K562 (cell line): ENCODE results near the gene C6orf89. TPM values are rescaled to one million over a fixed set of nuclear protein-coding genes. Genes with fewer than 3 reads are reported as not detected.
A peak's percentile ranks its signal among the peaks of the same experiment; 100 is the strongest.

ENCODE experiments used
- ARNT ChIP-seq, 2 experiments: fragments of 450-650 bp; IDR thresholded peaks; 2 replicates each; pipeline ENCODE4 v1.6.1; 2016; ENCODE audit warnings: mild to moderate bottlenecking in 1 of 2
- ATF1 ChIP-seq, 2 experiments: fragments of 450-650 bp in 1 of 2; IDR thresholded peaks; 2 replicates each; pipeline ENCODE4 v1.6.1; 2016; ENCODE audit warnings: missing compliant biosample characterization in 1 of 2, missing genetic modification characterization in 1 of 2
- BDP1 ChIP-seq: IDR thresholded peaks from 3 replicates; pipeline ENCODE4 v1.6.1; 2011; ENCODE audit not compliant: insufficient read length, insufficient read depth
- CBFA2T2 ChIP-seq: fragments of 450-650 bp; conservative IDR thresholded peaks from 2 replicates; pipeline ENCODE4 v1.6.1; 2017; ENCODE audit warnings: mild to moderate bottlenecking
- CREB1 ChIP-seq, 2 experiments: sonication (generic) in 1 of 2; formaldehyde crosslinking in 1 of 2; IDR thresholded peaks; 2 replicates each; pipeline versions ENCODE4 v1.6.1 to v1.8.0; 2012 to 2022; ENCODE audit warnings: inconsistent platforms in 1 of 2, mild to moderate bottlenecking in 1 of 2, missing genetic modification reagents in 1 of 2, moderate library complexity in 1 of 2
- DPF2 ChIP-seq: fragments of 450-650 bp; IDR thresholded peaks from 2 replicates; pipeline ENCODE4 v1.6.1; 2016
- EHMT2 ChIP-seq: fragments of 450-650 bp; IDR thresholded peaks from 2 replicates; pipeline ENCODE4 v1.6.1; 2018; ENCODE audit warnings: antibody characterized with exemption
- ELF4 ChIP-seq: fragments of 450-650 bp; formaldehyde crosslinking; IDR thresholded peaks from 2 replicates; pipeline ENCODE4 v1.4.0; 2022; ENCODE audit warnings: missing genetic modification characterization
- ILK ChIP-seq: fragments of 450-650 bp; IDR thresholded peaks from 2 replicates; pipeline ENCODE4 v1.6.1; 2016; ENCODE audit warnings: missing genetic modification characterization, low read depth, mild to moderate bottlenecking, missing compliant biosample characterization, moderate library complexity, borderline replicate concordance
- PML ChIP-seq: IDR thresholded peaks from 2 replicates; pipeline ENCODE4 v1.6.1; 2012; ENCODE audit warnings: low read length, inconsistent platforms
- POLR2H ChIP-seq: IDR thresholded peaks from 2 replicates; pipeline ENCODE4 v1.6.1; 2016; ENCODE audit warnings: missing genetic modification characterization, low read depth, mild to moderate bottlenecking, control low read depth, missing compliant biosample characterization, moderate library complexity
- RFX5 ChIP-seq: IDR thresholded peaks from 2 replicates; pipeline ENCODE4 v1.6.1; 2011; ENCODE audit warnings: low read depth, mild to moderate bottlenecking, improper control_type of control experiment, low read length
- SAFB2 ChIP-seq: fragments of 200-400 bp; formaldehyde crosslinking; IDR thresholded peaks from 2 replicates; pipeline ENCODE4 v1.6.1; 2018; ENCODE audit warnings: borderline replicate concordance, low read length, low read depth, moderate library complexity; ENCODE audit not compliant: severe bottlenecking
- TBP ChIP-seq: optimal IDR thresholded peaks from 2 replicates; pipeline ENCODE3; 2011; ENCODE audit warnings: low read depth, low read length, improper control_type of control experiment
- XRCC5 ChIP-seq: fragments of 200-400 bp; formaldehyde crosslinking; IDR thresholded peaks from 2 replicates; pipeline ENCODE4 v1.6.1; 2017; ENCODE audit warnings: low read depth, mild to moderate bottlenecking, low read length
- YBX1 ChIP-seq: fragments of 450-650 bp; IDR thresholded peaks from 2 replicates; pipeline ENCODE4 v1.7.1; 2016; ENCODE audit warnings: mild to moderate bottlenecking
- ZNF644 ChIP-seq: fragments of 200-800 bp; sonication (Bioruptor generic); IDR thresholded peaks from 2 replicates; pipeline ENCODE4 v1.6.1; 2016; ENCODE audit warnings: low read depth, missing genetic modification characterization, missing compliant biosample characterization
- polyA plus RNA-seq, 8 experiments: library from polyadenylated mRNA; depleted of rRNA in 4 of 8; stranded (reverse) in 5 of 8; unstranded in 3 of 8; fragments of >200 nt; fragmentation: Nextera tagmentation in 2 of 8; fragmentation: Illumina TruSeq in 1 of 8; extraction: Ambion mirVana in 2 of 8; extraction: Trizol in 1 of 8; gene quantifications; 2 replicates each; pipeline versions ENCODE4 v1.2.1 to v1.2.3, GENCODE V29; 2011 to 2014; ENCODE audit warnings: inconsistent platforms in 1 of 8, missing spikeins in 1 of 8
- total RNA-seq, 7 experiments: library from RNA; depleted of rRNA in 6 of 7; stranded (reverse); fragments of >200 nt in 6 of 7; fragmentation: Illumina TruSeq in 2 of 7; extraction: Trizol in 2 of 7; gene quantifications; 2 replicates each; pipeline versions ENCODE4 v1.2.1 to v1.2.3, GENCODE V29; 2011 to 2021; ENCODE audit warnings: low replicate concordance in 1 of 7
- TF ChIP-seq, protein P1 (sequence below): fragments of 450-650 bp; IDR thresholded peaks from 2 replicates; pipeline ENCODE4 v1.6.1; 2018; ENCODE audit not compliant: partially characterized antibody
- TF ChIP-seq, protein P2 (sequence below): fragments of 450-650 bp; IDR thresholded peaks from 2 replicates; pipeline ENCODE4 v1.6.1; 2016; ENCODE audit warnings: antibody characterized with exemption
- TF ChIP-seq, protein P3 (sequence below): fragments of 250-450 bp; sonication (Bioruptor Pico); IDR thresholded peaks from 2 replicates; pipeline ENCODE4 v1.5.0; 2020; ENCODE audit warnings: mild to moderate bottlenecking
- TF ChIP-seq, protein P4 (sequence below): fragments of 250-450 bp; sonication (Bioruptor Pico); IDR thresholded peaks from 2 replicates; pipeline ENCODE4 v1.8.0; 2022; ENCODE audit warnings: inconsistent platforms, mild to moderate bottlenecking, moderate library complexity, borderline replicate concordance

The C6orf89 gene
- total and polyA plus RNA-seq, 9 of the 15 experiments (the other 6 are each of a cell fraction or from before 2014, with no cell fraction given) = 35.2 to 111 (median 58.5) TPM

DNA sequence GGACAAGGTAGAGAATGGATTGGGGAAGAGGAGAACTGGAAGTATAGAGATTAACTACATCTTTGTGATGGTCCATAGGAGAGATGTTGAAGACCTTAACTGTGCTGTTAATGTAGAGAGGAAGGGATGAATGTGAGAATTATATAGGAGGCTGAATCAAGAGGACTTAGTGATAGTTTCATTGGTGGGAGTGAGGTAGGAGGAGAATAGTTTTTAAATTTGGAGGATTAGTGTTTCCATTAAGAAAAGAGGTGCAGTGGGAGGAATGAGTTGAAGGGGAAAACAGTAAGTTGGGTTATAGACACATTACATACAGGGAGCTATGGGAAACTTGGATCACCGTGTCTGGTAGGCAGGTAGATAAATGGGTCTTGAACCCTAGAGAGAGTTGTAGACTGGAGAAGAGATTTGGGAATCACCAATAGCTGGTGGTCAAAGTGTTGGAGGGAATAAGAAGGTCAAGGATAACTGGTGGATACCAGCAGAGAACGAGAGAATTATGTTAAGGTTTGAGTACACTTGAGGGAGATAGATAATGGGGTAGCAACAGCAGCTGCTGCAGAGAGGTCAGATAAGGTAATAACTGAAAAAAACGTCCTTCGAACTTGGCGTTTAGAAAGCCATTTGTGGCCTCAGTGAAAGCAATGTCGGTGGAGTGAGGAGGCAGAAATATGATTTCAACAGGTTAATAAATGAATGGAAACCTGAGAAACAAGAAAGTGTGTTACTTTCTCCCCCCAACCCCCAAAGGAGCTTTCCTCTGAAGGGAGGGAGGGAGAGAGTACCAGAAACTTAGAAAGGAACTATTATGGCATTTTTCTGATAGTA, 3.1 kb downstream of the C6orf89 start (continued):
- TF ChIP-seq, protein P1, sequence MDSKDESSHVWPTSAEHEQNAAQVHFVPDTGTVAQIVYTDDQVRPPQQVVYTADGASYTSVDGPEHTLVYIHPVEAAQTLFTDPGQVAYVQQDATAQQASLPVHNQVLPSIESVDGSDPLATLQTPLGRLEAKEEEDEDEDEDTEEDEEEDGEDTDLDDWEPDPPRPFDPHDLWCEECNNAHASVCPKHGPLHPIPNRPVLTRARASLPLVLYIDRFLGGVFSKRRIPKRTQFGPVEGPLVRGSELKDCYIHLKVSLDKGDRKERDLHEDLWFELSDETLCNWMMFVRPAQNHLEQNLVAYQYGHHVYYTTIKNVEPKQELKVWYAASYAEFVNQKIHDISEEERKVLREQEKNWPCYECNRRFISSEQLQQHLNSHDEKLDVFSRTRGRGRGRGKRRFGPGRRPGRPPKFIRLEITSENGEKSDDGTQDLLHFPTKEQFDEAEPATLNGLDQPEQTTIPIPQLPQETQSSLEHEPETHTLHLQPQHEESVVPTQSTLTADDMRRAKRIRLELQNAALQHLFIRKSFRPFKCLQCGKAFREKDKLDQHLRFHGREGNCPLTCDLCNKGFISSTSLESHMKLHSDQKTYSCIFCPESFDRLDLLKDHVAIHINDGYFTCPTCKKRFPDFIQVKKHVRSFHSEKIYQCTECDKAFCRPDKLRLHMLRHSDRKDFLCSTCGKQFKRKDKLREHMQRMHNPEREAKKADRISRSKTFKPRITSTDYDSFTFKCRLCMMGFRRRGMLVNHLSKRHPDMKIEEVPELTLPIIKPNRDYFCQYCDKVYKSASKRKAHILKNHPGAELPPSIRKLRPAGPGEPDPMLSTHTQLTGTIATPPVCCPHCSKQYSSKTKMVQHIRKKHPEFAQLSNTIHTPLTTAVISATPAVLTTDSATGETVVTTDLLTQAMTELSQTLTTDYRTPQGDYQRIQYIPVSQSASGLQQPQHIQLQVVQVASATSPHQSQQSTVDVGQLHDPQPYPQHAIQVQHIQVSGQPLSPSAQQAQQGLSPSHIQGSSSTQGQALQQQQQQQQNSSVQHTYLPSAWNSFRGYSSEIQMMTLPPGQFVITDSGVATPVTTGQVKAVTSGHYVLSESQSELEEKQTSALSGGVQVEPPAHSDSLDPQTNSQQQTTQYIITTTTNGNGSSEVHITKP = peak; percentile 54
- TF ChIP-seq ILK (tag) (no peak), XRCC5 (no peak), POLR2H (tag) (no peak), YBX1 (no peak), PML (no peak; the same call in 1 of the 2 replicates), TBP (peak; percentile 73), ATF1 (CRISPR knock-in tag; IDR thresholded peaks at IDR 0.05) (no peak), ATF1 (tag; IDR thresholded peaks at IDR 0.05) (peak; percentile 59; the same call in 1 of the 2 replicates), ARNT (IDR thresholded peaks at IDR 0.05) (peak; percentile 61 to 67; a peak in 2 of 4 replicates), EHMT2 (peak; percentile 66), BDP1 (no peak), CBFA2T2 (peak; percentile 86), ZNF644 (tag) (no peak), CREB1 (IDR thresholded peaks at IDR 0.05) (0 out of 2 replicates have a peak, but pooled peaks have one; percentile 20), CREB1 (CRISPR knock-in tag; IDR thresholded peaks at IDR 0.05) (no peak), DPF2 (peak; percentile 97), SAFB2 (no peak), ELF4 (CRISPR knock-in tag) (no peak), RFX5 (no peak)
- TF ChIP-seq, protein P2, sequence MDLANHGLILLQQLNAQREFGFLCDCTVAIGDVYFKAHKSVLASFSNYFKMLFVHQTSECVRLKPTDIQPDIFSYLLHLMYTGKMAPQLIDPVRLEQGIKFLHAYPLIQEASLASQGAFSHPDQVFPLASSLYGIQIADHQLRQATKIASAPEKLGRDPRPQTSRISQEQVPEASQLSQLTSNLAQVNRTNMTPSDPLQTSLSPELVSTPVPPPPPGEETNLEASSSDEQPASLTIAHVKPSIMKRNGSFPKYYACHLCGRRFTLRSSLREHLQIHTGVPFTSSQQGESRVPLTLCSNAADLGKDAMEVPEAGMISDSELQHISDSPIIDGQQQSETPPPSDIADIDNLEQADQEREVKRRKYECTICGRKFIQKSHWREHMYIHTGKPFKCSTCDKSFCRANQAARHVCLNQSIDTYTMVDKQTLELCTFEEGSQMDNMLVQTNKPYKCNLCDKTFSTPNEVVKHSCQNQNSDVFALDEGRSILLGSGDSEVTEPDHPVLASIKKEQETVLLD = no peak; the same call in none of the 2 replicates
- TF ChIP-seq, protein P3, sequence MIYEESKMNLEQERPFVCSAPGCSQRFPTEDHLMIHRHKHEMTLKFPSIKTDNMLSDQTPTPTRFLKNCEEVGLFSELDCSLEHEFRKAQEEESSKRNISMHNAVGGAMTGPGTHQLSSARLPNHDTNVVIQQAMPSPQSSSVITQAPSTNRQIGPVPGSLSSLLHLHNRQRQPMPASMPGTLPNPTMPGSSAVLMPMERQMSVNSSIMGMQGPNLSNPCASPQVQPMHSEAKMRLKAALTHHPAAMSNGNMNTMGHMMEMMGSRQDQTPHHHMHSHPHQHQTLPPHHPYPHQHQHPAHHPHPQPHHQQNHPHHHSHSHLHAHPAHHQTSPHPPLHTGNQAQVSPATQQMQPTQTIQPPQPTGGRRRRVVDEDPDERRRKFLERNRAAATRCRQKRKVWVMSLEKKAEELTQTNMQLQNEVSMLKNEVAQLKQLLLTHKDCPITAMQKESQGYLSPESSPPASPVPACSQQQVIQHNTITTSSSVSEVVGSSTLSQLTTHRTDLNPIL (CRISPR knock-in tag) = no peak
- TF ChIP-seq, protein P4, sequence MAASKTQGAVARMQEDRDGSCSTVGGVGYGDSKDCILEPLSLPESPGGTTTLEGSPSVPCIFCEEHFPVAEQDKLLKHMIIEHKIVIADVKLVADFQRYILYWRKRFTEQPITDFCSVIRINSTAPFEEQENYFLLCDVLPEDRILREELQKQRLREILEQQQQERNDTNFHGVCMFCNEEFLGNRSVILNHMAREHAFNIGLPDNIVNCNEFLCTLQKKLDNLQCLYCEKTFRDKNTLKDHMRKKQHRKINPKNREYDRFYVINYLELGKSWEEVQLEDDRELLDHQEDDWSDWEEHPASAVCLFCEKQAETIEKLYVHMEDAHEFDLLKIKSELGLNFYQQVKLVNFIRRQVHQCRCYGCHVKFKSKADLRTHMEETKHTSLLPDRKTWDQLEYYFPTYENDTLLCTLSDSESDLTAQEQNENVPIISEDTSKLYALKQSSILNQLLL = no peak
